K562 (cell line): Measurements from ENCODE around the gene UBE2J2.

ENCODE experiments used
- CBX5 ChIP-seq: IDR thresholded peaks from 2 replicates; pipeline ENCODE4 v1.6.1; 2014; ENCODE audit warnings: low read depth, borderline replicate concordance
- JUN ChIP-seq, 2 experiments: sonication (generic) in 1 of 2; formaldehyde crosslinking in 1 of 2; IDR thresholded peaks; 2 replicates each; pipeline versions ENCODE4 v1.6.1 to v1.8.0; 2012 to 2022; ENCODE audit warnings: borderline replicate concordance in 2 of 2, mild to moderate bottlenecking in 2 of 2, improper control_type of control experiment in 1 of 2, low read depth in 1 of 2, low read length in 1 of 2, missing genetic modification reagents in 1 of 2
- KDM5B ChIP-seq: fragments of 200-600 bp; sonication (generic); IDR thresholded peaks from 2 replicates; pipeline ENCODE4 v1.6.1; 2012; ENCODE audit warnings: low read depth, mild to moderate bottlenecking, moderate library complexity, low read length, control low read depth, inconsistent platforms; ENCODE audit not compliant: insufficient replicate concordance
- MAFG ChIP-seq: fragments of 450-650 bp; conservative IDR thresholded peaks from 2 replicates; pipeline ENCODE4 v1.6.1; 2016; ENCODE audit warnings: missing genetic modification characterization, missing compliant biosample characterization
- SNRNP70 ChIP-seq: fragments of 200-400 bp; formaldehyde crosslinking; optimal IDR thresholded peaks from 2 replicates; pipeline ENCODE3; 2017; ENCODE audit warnings: low read depth, low read length
- TAF7 ChIP-seq: fragments of 450-650 bp; IDR thresholded peaks from 2 replicates; pipeline ENCODE4 v1.6.1; 2016; ENCODE audit warnings: missing genetic modification characterization, missing compliant biosample characterization
- U2AF1 ChIP-seq: fragments of 200-400 bp; formaldehyde crosslinking; optimal IDR thresholded peaks from 2 replicates; pipeline ENCODE3; 2017; ENCODE audit warnings: mild to moderate bottlenecking, low read depth, low read length, moderate library complexity
- XRCC3 ChIP-seq: fragments of 450-650 bp; IDR thresholded peaks from 2 replicates; pipeline ENCODE4 v1.6.1; 2017; ENCODE audit warnings: mild to moderate bottlenecking, moderate library complexity
- ZNF766 ChIP-seq: fragments of 200-800 bp; sonication (Bioruptor generic); conservative IDR thresholded peaks from 2 replicates; pipeline ENCODE4 v1.6.1; 2016; ENCODE audit warnings: missing genetic modification characterization, missing compliant biosample characterization
- TF ChIP-seq, protein P1 (sequence below): fragments of 250-450 bp; sonication (Bioruptor Pico); IDR thresholded peaks from 2 replicates; pipeline ENCODE4 v1.8.0; 2021; ENCODE audit warnings: moderate library complexity, mild to moderate bottlenecking, inconsistent platforms
- TF ChIP-seq, protein P2 (sequence below), 3 experiments: IDR thresholded peaks in 2 of 3; conservative IDR thresholded peaks in 1 of 3; 2 replicates each; pipeline ENCODE4 v1.5.1; 2011 to 2012; ENCODE audit warnings: low read length in 3 of 3, mild to moderate bottlenecking in 3 of 3, control low read depth in 2 of 3, improper control_type of control experiment in 1 of 3, inconsistent platforms in 1 of 3, low read depth in 1 of 3, mixed read lengths in 1 of 3, moderate library complexity in 1 of 3; ENCODE audit not compliant: insufficient read depth in 2 of 3
- TF ChIP-seq, protein P3 (sequence below): sonication (generic); formaldehyde crosslinking; IDR thresholded peaks from 2 replicates; pipeline ENCODE4 v1.8.1; 2022; ENCODE audit warnings: missing genetic modification reagents
- TF ChIP-seq, protein P4 (sequence below): sonication (generic); formaldehyde crosslinking; IDR thresholded peaks from 2 replicates; pipeline ENCODE4 v1.8.0; 2022; ENCODE audit warnings: missing genetic modification reagents, mild to moderate bottlenecking, moderate library complexity, borderline replicate concordance

DNA sequence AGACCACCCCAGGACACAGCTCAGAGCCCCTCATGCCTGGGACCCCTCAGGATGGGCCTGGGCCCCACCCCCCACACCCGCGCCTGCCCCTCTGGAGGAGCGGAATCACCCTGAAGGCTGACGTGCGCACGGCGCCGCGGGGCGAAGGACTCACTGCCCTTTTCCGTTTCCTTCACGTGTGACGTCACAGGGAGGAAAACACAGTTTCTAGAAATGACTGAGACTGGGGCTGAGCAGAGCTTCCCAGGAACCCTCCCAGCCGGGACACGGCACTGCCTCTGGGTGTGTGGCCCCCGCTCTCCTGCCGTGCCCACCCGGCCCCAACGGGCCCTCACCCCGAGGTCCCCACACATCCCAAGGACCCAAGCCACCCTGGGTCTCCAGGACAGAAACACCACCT lies 54.3 kb downstream of the UBE2J2 start:
- no peak for TF ChIP-seq MAFG (tag)
- TF ChIP-seq, protein P1, sequence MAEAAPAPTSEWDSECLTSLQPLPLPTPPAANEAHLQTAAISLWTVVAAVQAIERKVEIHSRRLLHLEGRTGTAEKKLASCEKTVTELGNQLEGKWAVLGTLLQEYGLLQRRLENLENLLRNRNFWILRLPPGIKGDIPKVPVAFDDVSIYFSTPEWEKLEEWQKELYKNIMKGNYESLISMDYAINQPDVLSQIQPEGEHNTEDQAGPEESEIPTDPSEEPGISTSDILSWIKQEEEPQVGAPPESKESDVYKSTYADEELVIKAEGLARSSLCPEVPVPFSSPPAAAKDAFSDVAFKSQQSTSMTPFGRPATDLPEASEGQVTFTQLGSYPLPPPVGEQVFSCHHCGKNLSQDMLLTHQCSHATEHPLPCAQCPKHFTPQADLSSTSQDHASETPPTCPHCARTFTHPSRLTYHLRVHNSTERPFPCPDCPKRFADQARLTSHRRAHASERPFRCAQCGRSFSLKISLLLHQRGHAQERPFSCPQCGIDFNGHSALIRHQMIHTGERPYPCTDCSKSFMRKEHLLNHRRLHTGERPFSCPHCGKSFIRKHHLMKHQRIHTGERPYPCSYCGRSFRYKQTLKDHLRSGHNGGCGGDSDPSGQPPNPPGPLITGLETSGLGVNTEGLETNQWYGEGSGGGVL, result no peak
- no peak for TF ChIP-seq U2AF1
- no peak for TF ChIP-seq JUN (IDR thresholded peaks at IDR 0.05; ENCODE audit: borderline replicate concordance, low read depth, low read length)
- TF ChIP-seq JUN (CRISPR knock-in tag; IDR thresholded peaks at IDR 0.05; ENCODE audit: borderline replicate concordance), result no peak
- TF ChIP-seq, protein P2, sequence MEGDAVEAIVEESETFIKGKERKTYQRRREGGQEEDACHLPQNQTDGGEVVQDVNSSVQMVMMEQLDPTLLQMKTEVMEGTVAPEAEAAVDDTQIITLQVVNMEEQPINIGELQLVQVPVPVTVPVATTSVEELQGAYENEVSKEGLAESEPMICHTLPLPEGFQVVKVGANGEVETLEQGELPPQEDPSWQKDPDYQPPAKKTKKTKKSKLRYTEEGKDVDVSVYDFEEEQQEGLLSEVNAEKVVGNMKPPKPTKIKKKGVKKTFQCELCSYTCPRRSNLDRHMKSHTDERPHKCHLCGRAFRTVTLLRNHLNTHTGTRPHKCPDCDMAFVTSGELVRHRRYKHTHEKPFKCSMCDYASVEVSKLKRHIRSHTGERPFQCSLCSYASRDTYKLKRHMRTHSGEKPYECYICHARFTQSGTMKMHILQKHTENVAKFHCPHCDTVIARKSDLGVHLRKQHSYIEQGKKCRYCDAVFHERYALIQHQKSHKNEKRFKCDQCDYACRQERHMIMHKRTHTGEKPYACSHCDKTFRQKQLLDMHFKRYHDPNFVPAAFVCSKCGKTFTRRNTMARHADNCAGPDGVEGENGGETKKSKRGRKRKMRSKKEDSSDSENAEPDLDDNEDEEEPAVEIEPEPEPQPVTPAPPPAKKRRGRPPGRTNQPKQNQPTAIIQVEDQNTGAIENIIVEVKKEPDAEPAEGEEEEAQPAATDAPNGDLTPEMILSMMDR (IDR thresholded peaks at IDR 0.05 in 2 of 3, conservative IDR thresholded peaks at IDR 0.05 in 1 of 3; ENCODE audit: insufficient read depth in 2 of 3, low read depth in 1 of 3, low read length in 3 of 3), result no peak
- TF ChIP-seq, protein P3, sequence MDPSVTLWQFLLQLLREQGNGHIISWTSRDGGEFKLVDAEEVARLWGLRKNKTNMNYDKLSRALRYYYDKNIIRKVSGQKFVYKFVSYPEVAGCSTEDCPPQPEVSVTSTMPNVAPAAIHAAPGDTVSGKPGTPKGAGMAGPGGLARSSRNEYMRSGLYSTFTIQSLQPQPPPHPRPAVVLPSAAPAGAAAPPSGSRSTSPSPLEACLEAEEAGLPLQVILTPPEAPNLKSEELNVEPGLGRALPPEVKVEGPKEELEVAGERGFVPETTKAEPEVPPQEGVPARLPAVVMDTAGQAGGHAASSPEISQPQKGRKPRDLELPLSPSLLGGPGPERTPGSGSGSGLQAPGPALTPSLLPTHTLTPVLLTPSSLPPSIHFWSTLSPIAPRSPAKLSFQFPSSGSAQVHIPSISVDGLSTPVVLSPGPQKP (CRISPR knock-in tag), result no peak
- TF ChIP-seq CBX5, result no peak
- TF ChIP-seq XRCC3, result no peak
- no peak for TF ChIP-seq KDM5B
- TF ChIP-seq ZNF766, result no peak
- no peak for TF ChIP-seq SNRNP70
- no peak for TF ChIP-seq TAF7 (tag)
- TF ChIP-seq, protein P4, sequence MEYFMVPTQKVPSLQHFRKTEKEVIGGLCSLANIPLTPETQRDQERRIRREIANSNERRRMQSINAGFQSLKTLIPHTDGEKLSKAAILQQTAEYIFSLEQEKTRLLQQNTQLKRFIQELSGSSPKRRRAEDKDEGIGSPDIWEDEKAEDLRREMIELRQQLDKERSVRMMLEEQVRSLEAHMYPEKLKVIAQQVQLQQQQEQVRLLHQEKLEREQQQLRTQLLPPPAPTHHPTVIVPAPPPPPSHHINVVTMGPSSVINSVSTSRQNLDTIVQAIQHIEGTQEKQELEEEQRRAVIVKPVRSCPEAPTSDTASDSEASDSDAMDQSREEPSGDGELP (CRISPR knock-in tag), result no peak
